Posterior vena cava (tissue), 2 donors: ENCODE results near the gene RPS6KA1. TPM values are rescaled to one million over a fixed set of nuclear protein-coding genes. Genes with fewer than 3 reads are reported as not detected.
"Not testable (repeated sequence)": the region's sequence is repeated elsewhere in the genome, so short reads cannot be mapped to it uniquely, and the experiment has no call there.

Experiments
- DNase-seq: peaks from one replicate; pipeline ENCODE4 v3.0.0-alpha.2; 2020; ENCODE audit warnings: low spot score
- intact Hi-C, 2 donors: fragments of 100-400 bp; cut with DNase I; formaldehyde crosslinking; loops; one replicate each; pipeline versions ENCODE4 v1.14.1 to v1.14.2; 2022 to 2023
- total RNA-seq, 2 donors: library from RNA; stranded (reverse); fragmentation: NEBNext Ultra II Directional; extraction: Animal tissue kit (Norgen Biotek cat#: 25700); gene quantifications; one replicate each; pipeline ENCODE4 v1.2.1, GENCODE V29; 2021
- donor health status: DM: yes; HTN: yes; CAD: no.
- donor health status: DM: yes; HTN: yes; CAD: no.

RPS6KA1 gene
- total RNA-seq, 2 donors from 2014 or later = 10.2 to 13.9 TPM

GRCh38 chr1:26582053-26582835 lies 52.7 kb downstream of the RPS6KA1 start:
- no peak for DNase-seq
- intact Hi-C loops = no loop called here

GRCh38 chr1:26582836-26583460 lies 53.4 kb downstream of the RPS6KA1 start:
- intact Hi-C loops = no loop called here
- DNase-seq = peak; percentile 84

GRCh38 chr1:26583646-26584485 lies 54.3 kb downstream of the RPS6KA1 start:
- intact Hi-C loops = no loop called here
- no peak for DNase-seq

- intact Hi-C loops, DNase-seq: not testable (repeated sequence)
Measured at GRCh38 chr1:26584588-26584987, 55.0 kb downstream of the RPS6KA1 start.

GRCh38 chr1:26585471-26585870 lies 55.9 kb downstream of the RPS6KA1 start:
- intact Hi-C loops = no loop called here
- DNase-seq = no peak

- intact Hi-C loops = no loop called here
Measured at GRCh38 chr1:26593385-26593784, 63.8 kb downstream of the RPS6KA1 start.

GRCh38 chr1:26594593-26594992 lies 65.0 kb downstream of the RPS6KA1 start:
- DNase-seq, intact Hi-C loops: not testable (repeated sequence)

More at GRCh38 chr1:26593385-26593784, 63.8 kb downstream of the RPS6KA1 start:
- DNase-seq = no peak

GRCh38 chr1:26597629-26598039 lies 68.1 kb downstream of the RPS6KA1 start:
- no peak for DNase-seq
- intact Hi-C loops = no loop called here

- no peak for DNase-seq
- intact Hi-C loops = no loop called here
Measured at GRCh38 chr1:26598890-26599289, 69.3 kb downstream of the RPS6KA1 start.

- intact Hi-C loops = loop anchor here (2.0 to 10.0 kb wide), 3 partner anchors 188 to 282 kb away; no protein-coding TSS in a partner anchor
Measured at GRCh38 chr1:26602378-26602959, 72.9 kb downstream of the RPS6KA1 start.

GRCh38 chr1:26603856-26604255 lies 74.3 kb downstream of the RPS6KA1 start:
- no peak for DNase-seq
- intact Hi-C loops = loop anchor here (2.0 to 10.0 kb wide), 3 partner anchors 187 to 281 kb away; no protein-coding TSS in a partner anchor

More at GRCh38 chr1:26602378-26602959, 72.9 kb downstream of the RPS6KA1 start:
- no peak for DNase-seq

- intact Hi-C loops = loop anchor here (5.0 to 10.0 kb wide), 2 partner anchors 80 to 278 kb away; no protein-coding TSS in a partner anchor
- DNase-seq = no peak
Measured at GRCh38 chr1:26607186-26607585, 77.6 kb downstream of the RPS6KA1 start.

GRCh38 chr1:26608895-26609294 lies 79.3 kb downstream of the RPS6KA1 start:
- no peak for DNase-seq
- intact Hi-C loops = loop anchor here (5.0 to 10.0 kb wide), 2 partner anchors 78 to 276 kb away; no protein-coding TSS in a partner anchor

GRCh38 chr1:26610781-26611180 lies 81.2 kb downstream of the RPS6KA1 start:
- intact Hi-C loops = no loop called here
- no peak for DNase-seq

GRCh38 chr1:26612627-26613026 lies 83.1 kb downstream of the RPS6KA1 start:
- intact Hi-C loops, DNase-seq: not testable (repeated sequence)

- DNase-seq = no peak
- intact Hi-C loops = no loop called here
Measured at GRCh38 chr1:26614655-26615411, 85.3 kb downstream of the RPS6KA1 start.

GRCh38 chr1:26616881-26617280 lies 87.3 kb downstream of the RPS6KA1 start:
- intact Hi-C loops = loop anchor here in 1 of 2 donors (1.0 kb wide), 1 partner anchor 262 kb away; no protein-coding TSS in a partner anchor

GRCh38 chr1:26618561-26618960 lies 89.0 kb downstream of the RPS6KA1 start:
- no peak for DNase-seq
- intact Hi-C loops = no loop called here

More at GRCh38 chr1:26616881-26617280, 87.3 kb downstream of the RPS6KA1 start:
- DNase-seq = no peak
